Rectal smooth muscle tissue (tissue), 1 donor: ENCODE data around the gene SLC43A2.

Experiments used
- H3K27ac ChIP-seq: one replicate; pipeline ENCODE4 v1.7.0; 2013; ENCODE audit warnings: low read depth, low read length, inconsistent platforms
- H3K27me3 ChIP-seq: one replicate; pipeline ENCODE4 v1.7.0; 2013; ENCODE audit warnings: low read length; ENCODE audit not compliant: control insufficient read depth, insufficient read depth
- H3K36me3 ChIP-seq: one replicate; pipeline ENCODE4 v1.7.0; 2013; ENCODE audit warnings: low read length; ENCODE audit not compliant: control insufficient read depth, insufficient read depth
- H3K4me1 ChIP-seq: one replicate; pipeline ENCODE4 v1.7.0; 2013; ENCODE audit warnings: low read length; ENCODE audit not compliant: control insufficient read depth, insufficient read depth
- H3K4me3 ChIP-seq: one replicate; pipeline ENCODE4 v1.7.0; 2013; ENCODE audit warnings: low read length
- H3K9ac ChIP-seq: one replicate; pipeline ENCODE4 v1.7.0; 2013; ENCODE audit warnings: low read length

SLC43A2 gene

GRCh38 chr17:1606352-1606985 is 22.2 kb downstream of the SLC43A2 start:
- Histone ChIP-seq H3K27me3 (no peaks in the 10 kb centered on the region), H3K4me3 (no peak overlapping the region), H3K27ac (peak overlapping the region; percentile 53), H3K36me3 (no peaks in the 10 kb centered on the region), H3K9ac (no peak overlapping the region), H3K4me1 (no peaks in the 10 kb centered on the region)

DNA sequence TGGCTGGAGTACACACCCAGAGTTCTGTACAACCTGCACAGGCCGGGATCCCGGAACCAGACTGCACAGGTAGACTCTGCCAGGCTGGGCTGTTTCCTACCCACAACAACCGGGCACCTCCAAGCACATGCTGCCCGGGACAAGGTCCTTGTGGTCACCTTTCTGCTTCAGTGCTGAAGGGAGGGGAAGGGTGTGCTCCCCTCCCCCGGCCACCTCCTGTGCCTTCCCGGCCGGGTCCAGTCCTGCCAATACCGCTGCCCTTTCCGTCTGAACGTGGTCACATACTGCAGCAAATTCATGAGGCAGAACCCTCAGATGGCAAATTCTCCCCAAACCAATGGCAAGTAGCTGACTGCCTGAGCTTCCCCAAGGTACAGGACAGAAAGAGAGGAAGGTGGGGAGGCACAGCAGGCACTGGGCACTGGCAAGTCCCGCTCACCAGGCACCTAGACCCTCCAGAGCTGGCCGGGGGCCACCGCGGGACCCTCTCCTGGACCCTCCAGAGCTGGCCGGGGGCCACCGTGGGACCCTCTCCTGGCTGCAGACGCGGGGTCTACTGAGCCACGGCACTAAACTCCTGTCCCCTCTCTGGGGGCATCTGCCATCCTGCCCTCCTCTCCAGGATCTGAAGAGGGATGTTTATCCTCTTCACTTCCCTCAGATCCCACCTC is 22.8 kb downstream of the SLC43A2 start:
- no peak overlapping the region for H3K9ac ChIP-seq
- no peak overlapping the region for H3K27ac ChIP-seq
- H3K36me3 ChIP-seq, result no peaks in the 10 kb centered on the region
- H3K27me3 ChIP-seq, result no peaks in the 10 kb centered on the region
- H3K4me1 ChIP-seq, result no peaks in the 10 kb centered on the region
- H3K4me3 ChIP-seq, result no peak overlapping the region

DNA sequence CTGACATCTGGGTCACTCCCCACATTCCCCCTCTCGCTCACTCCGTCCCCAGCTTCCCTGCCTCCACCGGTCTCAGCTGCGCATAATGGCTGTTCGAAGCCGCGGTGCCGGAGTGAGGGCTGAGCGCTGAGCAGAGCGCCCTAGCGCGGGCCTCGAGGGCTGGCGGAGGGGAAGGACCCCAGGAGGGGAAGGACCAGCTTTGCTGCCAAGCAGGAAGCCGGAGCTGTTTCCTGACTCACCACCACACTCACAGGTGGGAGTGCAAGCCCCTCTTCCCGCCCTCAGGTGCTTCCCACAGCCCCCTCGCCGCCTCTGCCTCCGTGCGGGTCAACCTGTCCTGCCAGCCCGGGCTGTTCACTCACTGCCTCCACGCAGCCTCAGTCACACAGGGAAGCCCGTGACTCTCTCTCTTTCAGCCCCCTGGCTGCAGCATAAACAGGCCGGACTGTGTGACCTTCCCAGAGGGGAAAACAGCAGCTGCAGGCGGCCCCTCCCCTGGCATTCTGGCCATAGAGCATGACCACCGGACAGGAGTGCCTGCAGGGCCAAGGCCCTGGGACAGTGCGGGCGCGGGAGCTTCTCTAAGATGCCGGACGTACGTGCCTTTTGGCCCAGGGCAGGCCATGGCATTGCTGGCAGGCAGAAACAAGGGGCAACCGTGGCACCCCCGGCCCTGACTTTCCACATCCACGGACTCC is 23.7 kb downstream of the SLC43A2 start:
- Histone ChIP-seq H3K4me1 (no peaks in the 10 kb centered on the region), H3K4me3 (no peak overlapping the region), H3K27ac (no peak overlapping the region), H3K27me3 (no peaks in the 10 kb centered on the region), H3K9ac (no peak overlapping the region), H3K36me3 (no peaks in the 10 kb centered on the region)

- no peaks in the 10 kb centered on the region for H3K4me1 ChIP-seq
- no peaks in the 10 kb centered on the region for H3K36me3 ChIP-seq
- H3K27me3 ChIP-seq, result no peaks in the 10 kb centered on the region
- H3K27ac ChIP-seq, result no peak overlapping the region
- H3K4me3 ChIP-seq, result no peak overlapping the region
- H3K9ac ChIP-seq, result no peak overlapping the region
These were observed 27.1 kb downstream of the SLC43A2 start for GRCh38 chr17:1601571-1601970.

DNA sequence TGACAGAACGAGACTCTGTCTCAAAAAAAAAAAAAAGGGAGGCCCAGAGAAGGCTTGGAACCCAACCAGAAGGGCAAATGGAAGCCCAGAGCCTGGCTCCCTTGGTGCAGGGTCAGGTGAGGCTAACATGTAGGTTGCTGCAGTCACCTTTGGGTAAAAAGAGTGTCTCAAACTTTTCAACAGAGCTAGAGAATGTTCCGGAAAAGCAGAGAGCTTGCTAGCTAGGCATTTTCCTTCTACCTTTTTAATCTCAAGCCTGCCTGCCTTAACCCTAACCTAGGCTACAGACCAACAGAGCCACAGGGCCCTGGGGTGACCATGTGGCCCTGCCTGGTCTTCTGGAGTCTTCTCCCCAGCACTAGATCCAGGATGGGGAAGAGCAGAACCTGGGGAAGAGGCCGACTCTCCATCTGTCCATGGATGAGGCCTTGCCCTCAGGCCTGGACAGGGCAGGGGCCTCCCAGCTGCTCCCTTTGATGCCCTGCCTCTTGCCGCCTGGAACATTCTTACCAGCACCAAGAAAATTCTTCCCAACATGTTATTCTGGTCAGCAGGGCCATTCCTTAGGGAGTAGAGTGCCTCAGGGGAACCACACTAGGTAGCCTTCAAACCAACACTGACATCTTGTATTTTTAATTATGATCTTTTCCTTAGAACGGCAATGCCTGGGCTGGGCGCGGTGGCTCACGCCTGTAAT is 30.1 kb downstream of the SLC43A2 start:
- H3K27ac ChIP-seq, result no peak overlapping the region
- H3K9ac ChIP-seq, result no peak overlapping the region
- no peak overlapping the region for H3K4me3 ChIP-seq
- no peaks in the 10 kb centered on the region for H3K4me1 ChIP-seq
- no peaks in the 10 kb centered on the region for H3K27me3 ChIP-seq
- H3K36me3 ChIP-seq, result no peaks in the 10 kb centered on the region

DNA sequence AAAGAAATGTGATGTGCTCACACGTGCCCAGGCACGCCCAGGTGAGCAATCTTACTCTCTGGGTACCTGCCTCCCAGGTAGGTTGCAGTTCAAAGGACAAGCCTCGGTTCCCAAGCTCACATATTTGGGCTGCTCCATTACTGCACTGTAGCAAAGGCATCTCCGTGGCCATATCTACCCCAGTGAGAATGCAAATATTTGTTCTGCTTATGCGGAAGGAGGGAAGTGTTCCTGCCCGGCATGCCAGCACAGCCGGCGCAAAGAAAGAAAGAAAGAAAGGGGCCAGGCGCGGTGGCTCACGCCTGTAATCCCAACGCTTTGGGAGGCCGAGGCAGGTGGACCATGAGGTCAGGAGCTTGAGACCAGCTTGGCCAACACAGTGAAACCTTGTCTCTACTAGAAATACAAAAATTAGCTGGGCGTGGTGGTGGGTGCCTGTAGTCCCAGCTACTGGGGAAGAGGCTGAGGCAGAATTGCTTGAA is 30.7 kb downstream of the SLC43A2 start:
- H3K4me1 ChIP-seq, result no peaks in the 10 kb centered on the region
- no peak overlapping the region for H3K4me3 ChIP-seq
- no peaks in the 10 kb centered on the region for H3K36me3 ChIP-seq
- no peak overlapping the region for H3K9ac ChIP-seq
- H3K27me3 ChIP-seq, result no peaks in the 10 kb centered on the region
- H3K27ac ChIP-seq, result no peak overlapping the region

- no peak overlapping the region for H3K4me3 ChIP-seq
- H3K4me1 ChIP-seq, result no peaks in the 10 kb centered on the region
- no peaks in the 10 kb centered on the region for H3K27me3 ChIP-seq
- H3K27ac ChIP-seq, result no peak overlapping the region
- H3K9ac ChIP-seq, result no peak overlapping the region
- no peaks in the 10 kb centered on the region for H3K36me3 ChIP-seq
These were observed 35.1 kb downstream of the SLC43A2 start for GRCh38 chr17:1593630-1593931.

DNA sequence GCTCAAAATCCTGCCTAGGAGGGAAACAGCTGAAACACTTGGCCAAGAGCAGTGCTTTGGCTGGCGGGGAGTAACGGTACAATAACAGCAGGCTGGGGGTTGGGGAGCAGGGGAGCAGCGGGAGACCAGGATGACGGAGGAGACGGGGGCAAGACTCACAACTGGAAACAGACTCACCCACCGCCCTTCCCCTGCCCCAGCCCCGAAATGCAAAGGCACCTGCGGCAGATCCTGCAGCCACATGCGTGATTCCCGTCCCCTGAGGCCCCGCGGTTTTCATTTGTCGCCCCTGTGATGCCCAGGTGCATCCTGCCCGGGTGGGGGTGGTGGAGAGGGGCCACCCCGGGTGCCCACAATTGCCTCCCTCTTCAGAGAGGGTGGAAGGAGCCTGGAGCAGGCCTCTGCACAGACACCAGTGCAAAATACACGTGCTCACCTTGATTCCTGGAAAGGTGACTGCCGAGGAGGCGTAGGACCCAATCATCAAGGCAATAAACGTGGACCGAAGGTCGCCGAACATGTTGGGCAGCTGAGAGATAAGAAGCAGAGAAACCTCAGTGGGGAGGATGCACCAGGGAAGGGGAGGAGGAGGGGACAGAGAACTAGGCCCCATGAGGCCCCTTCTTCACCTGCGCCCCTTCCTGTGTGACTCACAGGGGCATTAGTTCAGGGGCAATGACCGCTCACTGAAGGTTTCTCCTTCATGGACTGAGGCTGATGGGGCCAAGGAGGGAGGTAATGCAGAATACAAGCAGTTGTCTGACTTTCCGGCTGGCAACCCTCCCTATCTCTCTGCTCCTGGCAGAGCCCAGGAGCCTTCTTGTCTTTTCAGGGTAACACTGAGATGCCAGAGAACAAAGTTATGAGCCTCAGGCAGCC is 35.6 kb downstream of the SLC43A2 start:
- H3K4me1 ChIP-seq, result no peaks in the 10 kb centered on the region
- no peaks in the 10 kb centered on the region for H3K36me3 ChIP-seq
- no peak overlapping the region for H3K9ac ChIP-seq
- H3K27me3 ChIP-seq, result no peaks in the 10 kb centered on the region
- H3K27ac ChIP-seq, result no peak overlapping the region
- no peak overlapping the region for H3K4me3 ChIP-seq

DNA sequence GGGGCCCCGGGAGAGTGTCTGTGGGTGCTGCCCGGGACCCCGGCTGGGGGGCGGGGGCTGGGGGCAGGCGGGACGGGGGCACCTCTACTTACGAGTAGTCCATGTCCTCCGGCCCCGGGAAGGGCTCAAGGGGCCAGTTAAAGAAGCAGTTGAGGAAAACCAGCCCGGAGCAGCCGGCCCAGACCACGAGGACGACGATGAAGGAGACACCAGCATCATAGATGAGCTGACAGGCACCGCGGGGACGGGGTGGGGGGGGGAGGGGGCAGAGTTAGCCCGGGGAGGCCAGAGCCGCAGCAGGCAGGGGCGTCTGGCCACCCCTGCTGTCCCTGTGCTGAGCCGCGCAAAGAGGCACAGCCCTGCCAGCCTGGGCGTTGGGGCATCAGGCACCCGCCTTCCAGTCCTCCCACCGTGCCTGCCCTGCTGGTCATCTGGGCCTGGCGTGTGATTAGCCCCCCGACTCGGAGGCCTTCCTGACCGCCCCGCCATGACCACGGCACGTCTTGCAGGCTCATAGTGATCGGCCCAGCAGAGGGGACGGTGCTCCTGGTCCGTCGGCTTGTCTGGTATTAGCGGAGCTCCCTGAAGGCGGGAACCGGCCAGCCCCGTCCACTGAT is 37.1 kb downstream of the SLC43A2 start:
- Histone ChIP-seq H3K27me3 (no peaks in the 10 kb centered on the region), H3K4me1 (no peaks in the 10 kb centered on the region), H3K36me3 (no peaks in the 10 kb centered on the region), H3K4me3 (no peak overlapping the region), H3K9ac (no peak overlapping the region), H3K27ac (no peak overlapping the region)

DNA sequence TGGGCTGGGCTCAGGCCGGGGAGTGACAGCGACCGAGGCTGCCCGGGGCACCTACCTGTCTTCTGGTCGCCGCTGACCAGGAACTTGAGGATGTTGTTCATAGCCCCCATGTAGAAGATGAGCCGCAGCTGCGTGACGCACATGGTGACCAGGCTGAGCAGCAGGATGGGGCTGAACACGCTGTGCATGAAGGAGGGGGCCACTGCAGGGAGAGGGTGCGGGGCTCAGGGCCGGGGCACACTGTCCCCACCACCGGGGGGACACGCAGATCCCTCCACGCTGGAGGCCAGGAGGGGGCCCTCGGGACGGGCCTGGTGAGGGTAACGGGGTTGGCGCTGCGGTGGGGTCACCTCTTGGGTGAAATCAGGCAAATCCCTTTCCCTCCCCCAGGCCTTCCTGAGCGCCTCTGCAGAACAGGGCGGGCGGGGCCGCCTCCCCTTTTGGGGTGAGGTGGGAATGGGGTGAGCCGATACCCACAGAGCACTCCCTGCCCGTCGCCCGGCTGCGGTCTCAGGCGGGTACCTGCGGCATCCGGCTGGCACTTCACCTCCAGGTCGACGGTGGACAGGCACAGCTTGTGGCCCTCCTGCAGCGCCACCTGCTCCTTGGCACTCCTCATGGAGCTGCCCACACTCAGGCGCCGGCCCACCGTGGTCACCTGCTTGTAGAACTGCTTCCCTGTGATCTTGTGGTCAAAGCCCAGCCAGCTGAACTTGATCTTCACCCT is 37.7 kb downstream of the SLC43A2 start:
- Histone ChIP-seq H3K4me3 (no peak overlapping the region), H3K9ac (no peak overlapping the region)

DNA sequence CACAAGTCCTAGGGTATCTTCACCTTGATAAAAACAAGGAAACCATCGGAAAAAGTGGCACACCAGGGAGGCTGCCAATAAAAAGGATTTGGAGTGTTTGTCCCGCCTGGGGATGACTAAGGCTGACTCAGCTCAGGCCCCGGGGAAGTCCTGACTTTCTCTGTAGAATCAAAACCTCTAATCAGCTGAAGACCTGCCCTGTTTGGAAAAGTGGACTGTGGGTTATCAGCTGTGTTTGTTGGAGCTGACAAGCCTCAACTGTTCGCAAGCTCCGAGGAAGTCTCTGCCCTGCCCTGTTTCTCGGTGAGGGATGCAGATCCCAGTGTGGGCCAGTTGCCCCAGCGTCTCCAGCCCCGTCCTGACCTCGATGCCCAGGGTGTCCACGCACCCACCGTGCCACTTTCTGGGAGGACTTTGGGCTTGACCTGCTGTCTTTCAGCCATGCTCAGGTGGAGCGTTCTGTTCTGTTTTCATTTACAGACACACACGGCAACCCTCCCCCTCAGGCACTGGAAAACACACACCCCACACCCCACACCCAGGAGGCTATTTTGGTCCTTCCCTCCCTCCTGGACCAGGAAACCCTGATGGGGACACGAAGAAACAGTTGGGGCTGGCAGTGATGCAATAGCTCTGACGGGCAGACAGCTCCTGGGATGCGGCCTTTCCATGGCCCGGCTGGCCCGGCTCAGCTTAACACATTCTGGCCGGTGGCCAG is 38.4 kb downstream of the SLC43A2 start:
- Histone ChIP-seq H3K4me1 (no peaks in the 10 kb centered on the region), H3K4me3 (no peak overlapping the region), H3K36me3 (no peaks in the 10 kb centered on the region), H3K9ac (no peak overlapping the region), H3K27me3 (no peaks in the 10 kb centered on the region), H3K27ac (no peak overlapping the region)

More for the DNA sequence above, 37.7 kb downstream of the SLC43A2 start:
- H3K27me3 ChIP-seq, result no peaks in the 10 kb centered on the region
- H3K4me1 ChIP-seq, result no peaks in the 10 kb centered on the region
- no peak overlapping the region for H3K27ac ChIP-seq
- H3K36me3 ChIP-seq, result no peaks in the 10 kb centered on the region
